SK-N-SH (cell line): ENCODE data around the gene PHKB. TPM values are rescaled to one million over a fixed set of nuclear protein-coding genes. Genes with fewer than 3 reads are reported as not detected.

Experiments
- CTCF ChIA-PET: fragments of 300-600, 350-600 bp; formaldehyde crosslinking; extraction: SDS; loops from one replicate; lab custom pipeline; 2021; lab: Yijun Ruan, JAX
- POLR2A ChIA-PET: fragments of 350-600 bp; sonication (Branson Sonifier 250); formaldehyde crosslinking; extraction: SDS; loops from one replicate; lab custom pipeline; 2020; ENCODE audit warnings: antibody characterized with exemption, inconsistent platforms; lab: Yijun Ruan, JAX
- DNase-seq: peaks from one replicate; pipeline ENCODE4 v3.0.0; 2012
- H2AFZ ChIP-seq: fragments of 200-600 bp; sonication (generic); 2 replicates; pipeline ENCODE4 v1.8.1; 2016; ENCODE audit warnings: antibody characterized with exemption, mild to moderate bottlenecking, low read depth
- H3F3A ChIP-seq: fragments of 200-600 bp; sonication (generic); replicated peaks from 2 replicates; pipeline ENCODE3; 2016; ENCODE audit warnings: antibody characterized with exemption, mild to moderate bottlenecking; ENCODE audit not compliant: insufficient read depth
- H3K27ac ChIP-seq, 2 experiments: fragments of 200-500 bp in 1 of 2; fragments of 200-600 bp in 1 of 2; sonication (Bioruptor generic) in 1 of 2; sonication (generic), shearing (Covaris generic) in 1 of 2; 2 replicates each; pipeline versions ENCODE4 v1.5.1 to v1.6.1; 2014 to 2016; ENCODE audit warnings: low read depth in 2 of 2, inconsistent platforms in 1 of 2, low read length in 1 of 2, mild to moderate bottlenecking in 1 of 2, mixed read lengths in 1 of 2
- H3K27me3 ChIP-seq: fragments of 200-600 bp; sonication (generic), shearing (Covaris generic); 2 replicates; pipeline ENCODE4 v1.6.1; 2016; ENCODE audit warnings: mixed run types; ENCODE audit not compliant: insufficient read depth
- H3K36me3 ChIP-seq, 2 experiments: fragments of 200-500 bp in 1 of 2; fragments of 200-600 bp in 1 of 2; sonication (Bioruptor generic) in 1 of 2; sonication (generic) in 1 of 2; replicated peaks in 1 of 2; 2 replicates each; pipeline versions ENCODE3 to v1.5.1; 2014 to 2016; ENCODE audit warnings: low read length in 1 of 2, mild to moderate bottlenecking in 1 of 2; ENCODE audit not compliant: insufficient read depth in 2 of 2, control insufficient read depth in 1 of 2
- H3K4me1 ChIP-seq, 2 experiments: fragments of 200-500 bp in 1 of 2; fragments of 200-600 bp in 1 of 2; sonication (Bioruptor generic) in 1 of 2; sonication (generic), shearing (Covaris generic) in 1 of 2; 2 replicates each; pipeline versions ENCODE4 v1.5.1 to v1.6.1; 2014 to 2016; ENCODE audit warnings: low read depth in 1 of 2, low read length in 1 of 2, mixed run types in 1 of 2; ENCODE audit not compliant: insufficient read depth in 2 of 2, control insufficient read depth in 1 of 2
- H3K4me2 ChIP-seq: fragments of 200-600 bp; sonication (generic), shearing (Covaris generic); 2 replicates; pipeline ENCODE4 v1.6.1; 2017; ENCODE audit warnings: mixed run types
- H3K4me3 ChIP-seq, 2 experiments: fragments of 200-500 bp in 1 of 2; fragments of 200-600 bp in 1 of 2; sonication (Bioruptor generic) in 1 of 2; sonication (generic), shearing (Covaris generic) in 1 of 2; 2 replicates each; pipeline versions ENCODE4 v1.5.1 to v1.8.1; 2014 to 2016; ENCODE audit warnings: low read depth in 2 of 2, inconsistent platforms in 1 of 2, low read length in 1 of 2, mild to moderate bottlenecking in 1 of 2, mixed read lengths in 1 of 2, moderate library complexity in 1 of 2
- H3K79me2 ChIP-seq: fragments of 200-600 bp; sonication (generic); 2 replicates; pipeline ENCODE4 v1.8.1; 2017; ENCODE audit warnings: mild to moderate bottlenecking; ENCODE audit not compliant: insufficient read depth
- H3K9ac ChIP-seq: fragments of 200-600 bp; sonication (generic); 2 replicates; pipeline ENCODE4 v1.6.1; 2017; ENCODE audit warnings: mixed run types
- H3K9me2 ChIP-seq: fragments of 200-600 bp; sonication (generic); 2 replicates; pipeline ENCODE4 v1.6.1; 2017; ENCODE audit warnings: mixed run types
- H3K9me3 ChIP-seq: fragments of 200-600 bp; sonication (generic); 2 replicates; pipeline ENCODE4 v1.6.1; 2017; ENCODE audit warnings: mixed run types, mild to moderate bottlenecking, moderate library complexity
- H4K20me1 ChIP-seq: fragments of 200-600 bp; sonication (generic); 2 replicates; pipeline ENCODE4 v1.6.1; 2017; ENCODE audit warnings: mild to moderate bottlenecking, mixed run types; ENCODE audit not compliant: insufficient read depth
- CTCF ChIP-seq: fragments of 200-600 bp; sonication (generic); IDR thresholded peaks from 2 replicates; pipeline ENCODE4 v1.6.1; 2017; ENCODE audit warnings: antibody characterized with exemption, mild to moderate bottlenecking, moderate library complexity
- ELF1 ChIP-seq: IDR thresholded peaks from 2 replicates; pipeline ENCODE4 v1.4.0; 2012
- GATA2 ChIP-seq: sonication (generic); formaldehyde crosslinking; IDR thresholded peaks from 2 replicates; pipeline ENCODE4 v1.5.0; 2020; ENCODE audit warnings: mild to moderate bottlenecking, missing genetic modification reagents
- MXI1 ChIP-seq: IDR thresholded peaks from 2 replicates; pipeline ENCODE4 v1.6.1; 2012; ENCODE audit warnings: mild to moderate bottlenecking, low read depth, low read length, improper control_type of control experiment
- NFIC ChIP-seq: IDR thresholded peaks from 2 replicates; pipeline ENCODE4 v1.4.0; 2012; ENCODE audit warnings: borderline replicate concordance
- NRF1 ChIP-seq: IDR thresholded peaks from 2 replicates; pipeline ENCODE4 v1.6.1; 2012; ENCODE audit warnings: low read depth, mild to moderate bottlenecking, low read length
- RAD21 ChIP-seq: IDR thresholded peaks from 2 replicates; pipeline ENCODE4 v1.6.1; 2012; ENCODE audit warnings: mild to moderate bottlenecking, low read length
- RCOR1 ChIP-seq: fragments of 150-350 bp; IDR thresholded peaks from 2 replicates; pipeline ENCODE4 v1.6.1; 2017; ENCODE audit warnings: antibody characterized with exemption, low read length
- RXRA ChIP-seq: IDR thresholded peaks from 2 replicates; pipeline ENCODE4 v1.4.0; 2012; ENCODE audit warnings: low read depth, mild to moderate bottlenecking, borderline replicate concordance
- USF1 ChIP-seq: IDR thresholded peaks from 2 replicates; pipeline ENCODE4 v1.4.0; 2012; ENCODE audit warnings: low read depth, borderline replicate concordance
- WGBS: methylation state at CpG from one replicate; pipeline ENCODE4 v1.1.6; 2017; ENCODE audit warnings: low lambda C conversion rate; 5-methylcytosine and 5-hydroxymethylcytosine counted together
- polyA plus RNA-seq, 3 experiments: library from polyadenylated mRNA; depleted of rRNA; stranded (reverse); fragments of >200 nt; gene quantifications; 2 replicates each; pipeline ENCODE4 v1.2.3, GENCODE V29; 2012

Gene PHKB
- polyA plus RNA-seq, 1 of the 3 experiments (the other 2 are of a cell fraction) = 20.8 TPM

DNA sequence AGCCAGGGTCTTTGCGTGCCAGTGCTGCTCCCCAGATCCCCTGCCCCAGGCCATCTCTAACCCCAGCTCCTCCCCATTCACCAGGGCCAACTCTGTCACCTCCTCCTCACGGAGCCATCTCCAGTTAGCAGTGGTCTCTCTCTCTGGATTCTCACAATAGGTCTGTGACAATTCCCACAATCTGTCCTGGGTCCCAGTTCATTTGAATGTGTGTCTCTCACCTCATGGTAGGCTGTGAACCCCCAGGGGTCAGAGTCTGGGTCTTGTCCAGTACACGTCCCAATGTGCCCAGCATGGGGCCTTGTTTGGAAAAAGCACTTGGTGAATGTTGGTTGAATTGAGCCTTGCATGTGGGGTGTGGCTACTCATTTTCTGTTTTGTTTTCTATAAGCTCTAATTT is 205.3 kb downstream of the PHKB start:
- no peak for DNase-seq
- H3K4me1 ChIP-seq = no peaks in the 10 kb centered on the region
- TF ChIP-seq CTCF = no peak
- no peak for TF ChIP-seq RAD21
- no peak for TF ChIP-seq RCOR1
- no peak for TF ChIP-seq NFIC
- TF ChIP-seq USF1 = no peak
- TF ChIP-seq, all 33 proteins: peak for 0
- ChIA-PET POLR2A (no interaction called here), CTCF (no interaction called here)
- H3K9me2 ChIP-seq = no peaks in the 10 kb centered on the region
- H3K27me3 ChIP-seq = no peaks in the 10 kb centered on the region
- H3K4me3 ChIP-seq = no peak overlapping the region
- WGBS = 100% methylated on average over 3 of the region's 3 CpGs
- no peak overlapping the region for H3K27ac ChIP-seq
- H3K9ac ChIP-seq = no peak overlapping the region
- H3K9me3 ChIP-seq = no peaks in the 10 kb centered on the region
- peaks cover 22 to 23% of the 10 kb centered on the region in 2 experiments for H3K36me3 ChIP-seq
- H2AFZ ChIP-seq = no peak overlapping the region
- H3K4me2 ChIP-seq = no peak overlapping the region
- no peaks in the 10 kb centered on the region for H4K20me1 ChIP-seq
- no peaks in the 10 kb centered on the region for H3F3A ChIP-seq
- no peaks in the 10 kb centered on the region for H3K79me2 ChIP-seq

DNA sequence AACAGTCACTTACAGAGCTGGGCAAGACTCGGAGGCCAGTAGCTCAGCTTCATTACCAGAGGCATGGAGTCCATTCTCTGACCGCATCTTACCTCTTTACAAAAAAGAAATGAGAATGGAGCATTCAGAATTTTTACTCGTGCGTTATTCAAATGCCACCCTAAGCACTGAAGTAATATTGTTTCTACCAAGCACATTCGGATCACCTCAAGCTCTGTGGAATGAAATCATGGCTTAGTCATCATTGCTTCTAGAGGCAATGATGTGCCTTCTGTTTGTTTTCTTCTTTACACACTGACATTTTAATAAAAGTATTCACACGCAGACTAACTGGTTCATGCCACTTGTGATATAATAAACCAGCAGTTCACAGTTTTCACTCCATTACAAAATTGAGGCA is 206.8 kb downstream of the PHKB start:
- Histone ChIP-seq H3K79me2 (no peaks in the 10 kb centered on the region), H2AFZ (no peak overlapping the region), H3K4me2 (no peak overlapping the region), H3K9me3 (no peaks in the 10 kb centered on the region), H3F3A (no peaks in the 10 kb centered on the region), H3K27me3 (no peaks in the 10 kb centered on the region)
- WGBS = 83% methylated on average over 6 of the region's 6 CpGs
- CTCF ChIA-PET = no interaction called here
- TF ChIP-seq NFIC (no peak), RXRA (no peak), NRF1 (no peak), MXI1 (no peak), GATA2 (no peak), ELF1 (no peak), RCOR1 (no peak), USF1 (no peak)
- TF ChIP-seq, all 33 proteins: peak for 0
- peaks cover 9 to 12% of the 10 kb centered on the region in 2 experiments for H3K36me3 ChIP-seq
- no peak for DNase-seq
- H3K4me1 ChIP-seq = no peaks in the 10 kb centered on the region
- no peak overlapping the region for H3K27ac ChIP-seq
- H3K4me3 ChIP-seq = no peak overlapping the region
- H4K20me1 ChIP-seq = no peaks in the 10 kb centered on the region
- H3K9ac ChIP-seq = no peak overlapping the region
- POLR2A ChIA-PET = no interaction called here
- H3K9me2 ChIP-seq = no peaks in the 10 kb centered on the region
